Measurements from ENCODE around the gene TRAPPC2L.

The TRAPPC2L gene

GRCh38 chr16:88859381-88860091 lies 2.6 kb downstream of the TRAPPC2L start:
- no peak for DNase-seq (ENCODE audit: low read depth in 2 of 2)

GRCh38 chr16:88861359-88861758 lies 4.4 kb downstream of the TRAPPC2L start:
- no peak for DNase-seq (ENCODE audit: low read depth in 2 of 2)

- no peak for DNase-seq (ENCODE audit: low read depth in 2 of 2)
Measured at GRCh38 chr16:88862968-88863367, 6.0 kb downstream of the TRAPPC2L start.

GRCh38 chr16:88863426-88863825 lies 6.5 kb downstream of the TRAPPC2L start:
- no peak for DNase-seq (ENCODE audit: low read depth in 2 of 2)

- no peak for DNase-seq (ENCODE audit: low read depth in 2 of 2)
Measured at GRCh38 chr16:88864099-88864498, 7.2 kb downstream of the TRAPPC2L start.

- DNase-seq (ENCODE audit: low read depth in 2 of 2), result no peak
Measured at GRCh38 chr16:88864521-88864920, 7.6 kb downstream of the TRAPPC2L start.

GRCh38 chr16:88865310-88865709 lies 8.4 kb downstream of the TRAPPC2L start:
- no peak for DNase-seq (ENCODE audit: low read depth in 2 of 2)

- no peak for DNase-seq (ENCODE audit: low read depth in 2 of 2)
Measured at GRCh38 chr16:88865742-88866141, 8.8 kb downstream of the TRAPPC2L start.

- no peak for DNase-seq (ENCODE audit: low read depth in 2 of 2)
Measured at GRCh38 chr16:88866151-88866920, 9.4 kb downstream of the TRAPPC2L start, which contains the start of gene PABPN1L. TSS of gene PABPN1L (minus strand) at chr16:88866660. CDS start at chr16:88866606, 54 bp downstream.

- no peak for DNase-seq (ENCODE audit: low read depth in 2 of 2)
Measured at GRCh38 chr16:88867581-88868246, 10.8 kb downstream of the TRAPPC2L start.

- no peak for DNase-seq (ENCODE audit: low read depth in 2 of 2)
Measured at GRCh38 chr16:88868974-88869672, 12.2 kb downstream of the TRAPPC2L start.

- no peak for DNase-seq (ENCODE audit: low read depth in 2 of 2)
Measured at GRCh38 chr16:88869673-88869980, 12.7 kb downstream of the TRAPPC2L start.

GRCh38 chr16:88870608-88871348 lies 13.9 kb downstream of the TRAPPC2L start:
- DNase-seq (ENCODE audit: low read depth in 2 of 2), result no peak

- DNase-seq (ENCODE audit: low read depth in 2 of 2), result no peak
Measured at GRCh38 chr16:88871349-88871702, 14.4 kb downstream of the TRAPPC2L start.

GRCh38 chr16:88871730-88872416 lies 14.9 kb downstream of the TRAPPC2L start:
- DNase-seq (ENCODE audit: low read depth in 2 of 2), result no peak

- no peak for DNase-seq (ENCODE audit: low read depth in 2 of 2)
Measured at GRCh38 chr16:88872650-88873331, 15.9 kb downstream of the TRAPPC2L start.

- DNase-seq (ENCODE audit: low read depth in 2 of 2), result no peak
Measured at GRCh38 chr16:88874938-88875599, 18.1 kb downstream of the TRAPPC2L start.

GRCh38 chr16:88875703-88876234 lies 18.8 kb downstream of the TRAPPC2L start:
- DNase-seq (ENCODE audit: low read depth in 2 of 2), result no peak

- no peak for DNase-seq (ENCODE audit: low read depth in 2 of 2)
Measured at GRCh38 chr16:88876942-88877526, 20.1 kb downstream of the TRAPPC2L start.

Data from stimulated activated CD4-positive, alpha-beta T cell treated with anti-CD3 and anti-CD28 coated beads, Interleukin-12 subunit alpha, Interleukin-12 subunit beta, amount 100 ng/mL, for 24 hours (primary cell).